ENCODE results near the gene KIRREL3. TPM values are rescaled to one million over a fixed set of nuclear protein-coding genes. Genes with fewer than 3 reads are reported as not detected.

The KIRREL3 gene
- total and polyA plus RNA-seq, 2 of the 8 experiments (the other 6 are each of a cell fraction or from before 2014, with no cell fraction given), result 0.29 to 0.32 TPM

- ChIA-PET CTCF (ENCODE audit: partially characterized antibody) (interaction anchor here (1.1 to 1.6 kb wide), 5 partner anchors 10 to 233 kb away, joined by 3 to 5 read pairs (median 4); no protein-coding TSS in a partner anchor), POLR2A (ENCODE audit: partially characterized antibody) (no interaction called here)
- Histone ChIP-seq H2BK12ac (ENCODE audit: low read depth, low read length) (no peak overlapping the region), H3K23ac (ENCODE audit: insufficient read length) (no peak overlapping the region), H4K8ac (ENCODE audit: extremely low read depth, insufficient read depth, low read length) (no peak overlapping the region), H4K91ac (replicated peaks; ENCODE audit: insufficient read length, low read length) (no peak overlapping the region), H3K14ac (ENCODE audit: insufficient read length) (no peak overlapping the region), H3K27me3 (replicated peaks in 1 of 4; ENCODE audit: control insufficient read depth in 3 of 4, extremely low read depth in 1 of 4, insufficient read depth in 3 of 4, low read length in 3 of 4) (no peaks in the 10 kb centered on the region; a peak in 1 of 7 replicates), H3K36me3 (ENCODE audit: control insufficient read depth in 2 of 4, insufficient read depth in 4 of 4, low read length in 3 of 4) (no peaks in the 10 kb centered on the region), H3K9me3 (ENCODE audit: insufficient read depth in 2 of 2, low read depth in 1 of 2, low read length in 1 of 2) (no peaks in the 10 kb centered on the region), H3K4me3 (ENCODE audit: extremely low read depth in 1 of 4, insufficient read depth in 2 of 4, low read depth in 3 of 4, low read length in 4 of 4) (no peak overlapping the region), H2BK120ac (replicated peaks; ENCODE audit: low read depth, low read length) (no peak overlapping the region), H3K9ac (replicated peaks in 1 of 4; ENCODE audit: extremely low read depth in 1 of 4, low read depth in 3 of 4, low read length in 3 of 4) (no peak overlapping the region), H3K4me2 (ENCODE audit: insufficient read depth in 1 of 2, low read depth in 2 of 2, low read length in 2 of 2) (no peak overlapping the region), H3K27ac (ENCODE audit: low read depth, low read length) (no peak overlapping the region), H3K4ac (replicated peaks; ENCODE audit: insufficient read length, low read depth, low read length) (no peak overlapping the region), H3K56ac (replicated peaks; ENCODE audit: insufficient read length, low read depth, low read length) (no peak overlapping the region), H2BK20ac (ENCODE audit: low read length) (no peak overlapping the region), H3K79me2 (ENCODE audit: control insufficient read depth in 1 of 2, insufficient read depth in 2 of 2, low read length in 2 of 2) (no peaks in the 10 kb centered on the region), H3K23me2 (ENCODE audit: low read depth, low read length) (no peaks in the 10 kb centered on the region), H4K5ac (ENCODE audit: insufficient read length, low read depth, low read length) (no peak overlapping the region), H2AFZ (ENCODE audit: low read length) (no peak overlapping the region), H3K4me1 (replicated peaks in 1 of 4; ENCODE audit: control insufficient read depth in 3 of 4, insufficient read depth in 4 of 4, low read length in 3 of 4) (no peaks in the 10 kb centered on the region), H2AK5ac (ENCODE audit: low read depth, low read length) (no peak overlapping the region), H2BK15ac (ENCODE audit: low read length) (no peak overlapping the region), H3K18ac (ENCODE audit: extremely low read depth, low read length) (no peak overlapping the region), H3K79me1 (ENCODE audit: low read depth, low read length) (no peaks in the 10 kb centered on the region), H2BK5ac (ENCODE audit: low read depth, low read length) (no peak overlapping the region), H4K20me1 (replicated peaks in 1 of 2; ENCODE audit: control insufficient read depth in 1 of 2, insufficient read depth in 2 of 2, low read length in 2 of 2) (no peaks in the 10 kb centered on the region)
- no peak for DNase-seq (ENCODE audit: low read depth in 1 of 2, low spot score in 2 of 2)
- no peak for TF ChIP-seq CBX8 (IDR thresholded peaks at IDR 0.05; ENCODE audit: borderline replicate concordance, low read depth, low read length)
- TF ChIP-seq TCF12 (IDR thresholded peaks at IDR 0.05; ENCODE audit: low read depth, low read length), result no peak
- TF ChIP-seq RXRA (IDR thresholded peaks at IDR 0.05; ENCODE audit: insufficient read depth, low read depth, low read length), result no peak
- TF ChIP-seq NRF1 (IDR thresholded peaks at IDR 0.05; ENCODE audit: low read depth, low read length), result no peak
- TF ChIP-seq RFX5 (IDR thresholded peaks at IDR 0.05; ENCODE audit: borderline replicate concordance, low read depth, low read length), result no peak
- no peak for TF ChIP-seq CTBP2 (IDR thresholded peaks at IDR 0.05; ENCODE audit: borderline replicate concordance, insufficient read depth, insufficient read length, low read length)
- TF ChIP-seq ATF3 (IDR thresholded peaks at IDR 0.05; ENCODE audit: insufficient read depth, low read depth, low read length), result no peak
- no peak for TF ChIP-seq RBBP5 (IDR thresholded peaks at IDR 0.05; ENCODE audit: borderline replicate concordance, low read depth, low read length)
- TF ChIP-seq TBP (IDR thresholded peaks at IDR 0.05; ENCODE audit: low read depth, low read length), result no peak
- TF ChIP-seq GABPA (IDR thresholded peaks at IDR 0.05; ENCODE audit: borderline replicate concordance, insufficient read depth, low read length), result no peak
- no peak for TF ChIP-seq SIRT6 (IDR thresholded peaks at IDR 0.05; ENCODE audit: low read length)
- no peak for TF ChIP-seq POU5F1 (IDR thresholded peaks at IDR 0.05; ENCODE audit: low read depth, low read length)
- TF ChIP-seq ZNF274 (IDR thresholded peaks at IDR 0.05; ENCODE audit: borderline replicate concordance, extremely low read depth, low read length), result no peak
- TF ChIP-seq EGR1 (IDR thresholded peaks at IDR 0.05; ENCODE audit: borderline replicate concordance, low read depth, low read length), result no peak
- 72% methylated on average over 6 of the region's 6 CpGs; no CpG with 5 or more reads in 1 of the 2 experiments for WGBS, 2 experiments (ENCODE audit: extremely low coverage in 1 of 2, insufficient coverage in 1 of 2, insufficient read length in 1 of 2, insufficient replicate concordance in 2 of 2, low coverage in 1 of 2, low lambda C conversion rate in 2 of 2, missing lambda C conversion rate in 1 of 2)
- no peak for FAIRE-seq
These were observed 158.6 kb downstream of the KIRREL3 start for GRCh38 chr11:126841999-126842398.

Data from H1 (cell line).